Keratinocyte (primary cell): ENCODE results near the gene ASB14. TPM values are rescaled to one million over a fixed set of nuclear protein-coding genes. Genes with fewer than 3 reads are reported as not detected.

Experiments
- DNase-seq: peaks from one replicate; pipeline ENCODE4 v3.0.0-alpha.2; 2011; ENCODE audit warnings: low read depth, missing footprints, low spot score
- FAIRE-seq: peaks from 2 replicates; lab custom pipeline; 2011; peaks lifted over from hg19 to GRCh38; lab: Jason Lieb, UNC
- H2AFZ ChIP-seq: 2 replicates; pipeline ENCODE4 v1.6.0; 2012; ENCODE audit warnings: low read length, control low read depth, inconsistent platforms; ENCODE audit not compliant: control insufficient read depth
- H3K27ac ChIP-seq: 2 replicates; pipeline ENCODE4 v1.5.1; 2011; ENCODE audit warnings: low read length; ENCODE audit not compliant: control insufficient read depth, insufficient read depth
- H3K27me3 ChIP-seq: 3 replicates; pipeline ENCODE4 v1.6.0; 2011; ENCODE audit warnings: low read length; ENCODE audit not compliant: control insufficient read depth, insufficient read depth; ENCODE audit errors: extremely low read depth
- H3K36me3 ChIP-seq, 2 experiments: 2 replicates in 1 of 2; 3 replicates in 1 of 2; pipeline ENCODE4 v1.5.1; 2011; ENCODE audit warnings: low read length in 2 of 2, mild to moderate bottlenecking in 1 of 2; ENCODE audit not compliant: control insufficient read depth in 2 of 2, insufficient read depth in 2 of 2; ENCODE audit errors: extremely low read depth in 1 of 2
- H3K4me1 ChIP-seq: 3 replicates; pipeline ENCODE4 v1.5.1; 2011; ENCODE audit warnings: low read length; ENCODE audit not compliant: control insufficient read depth, insufficient read depth; ENCODE audit errors: extremely low read depth
- H3K4me2 ChIP-seq: 3 replicates; pipeline ENCODE4 v1.6.0; 2011; ENCODE audit warnings: low read depth, low read length; ENCODE audit not compliant: control insufficient read depth, insufficient read depth; ENCODE audit errors: extremely low read depth
- H3K4me3 ChIP-seq, 3 experiments: fragments of 200-600 bp in 1 of 3; sonication (generic) in 1 of 3; 2 replicates in 2 of 3; 3 replicates in 1 of 3; pipeline ENCODE4 v1.5.1; 2011 to 2016; ENCODE audit warnings: low read length in 3 of 3, mild to moderate bottlenecking in 3 of 3, control low read depth in 2 of 3, inconsistent platforms in 1 of 3, low read depth in 1 of 3, mixed read lengths in 1 of 3, mixed run types in 1 of 3, moderate library complexity in 1 of 3; ENCODE audit not compliant: control insufficient read depth in 2 of 3, insufficient read depth in 2 of 3; ENCODE audit errors: extremely low read depth in 1 of 3
- H3K79me2 ChIP-seq: 2 replicates; pipeline ENCODE4 v1.6.0; 2012; ENCODE audit warnings: low read length; ENCODE audit not compliant: control insufficient read depth, insufficient read depth
- H3K9ac ChIP-seq: 3 replicates; pipeline ENCODE4 v1.6.0; 2011; ENCODE audit warnings: low read length; ENCODE audit not compliant: control insufficient read depth, insufficient read depth; ENCODE audit errors: extremely low read depth
- H3K9me1 ChIP-seq: 3 replicates; pipeline ENCODE4 v1.6.0; 2011; ENCODE audit warnings: low read length; ENCODE audit not compliant: control insufficient read depth, insufficient read depth; ENCODE audit errors: extremely low read depth
- H3K9me3 ChIP-seq: 2 replicates; pipeline ENCODE4 v1.5.1; 2012; ENCODE audit warnings: low read depth, low read length; ENCODE audit not compliant: control insufficient read depth
- H4K20me1 ChIP-seq: 3 replicates; pipeline ENCODE4 v1.6.0; 2011; ENCODE audit warnings: low read length; ENCODE audit not compliant: control insufficient read depth, insufficient read depth; ENCODE audit errors: extremely low read depth
- EZH2 ChIP-seq: IDR thresholded peaks from one replicate; pipeline ENCODE4 v1.6.1; 2012; ENCODE audit warnings: inconsistent platforms, mild to moderate bottlenecking, low read length, moderate library complexity
- dilution Hi-C: fragments of 300-500 bp; cut with MboI; formaldehyde crosslinking; loops from one replicate; pipeline ENCODE4 v1.7.0; 2020; ENCODE audit warnings: low sequenced_read_pairs; ENCODE audit not compliant: extremely low pct_ligation_motif_present
- polyA plus RNA-seq, 5 experiments: library from polyadenylated mRNA; depleted of rRNA in 3 of 5; stranded (reverse) in 3 of 5; stranded (forward) in 1 of 5; unstranded in 1 of 5; fragments of >200 nt; gene quantifications; 1 replicate in 1 of 5; 2 replicates in 3 of 5; 3 replicates in 1 of 5; pipeline versions ENCODE4 v1.2.1 to v1.2.3, GENCODE V29; 2011 to 2012; ENCODE audit warnings: missing spikeins in 2 of 5, low read depth in 1 of 5, low replicate concordance in 1 of 5
- TF ChIP-seq, protein P1 (sequence below), 3 experiments: IDR thresholded peaks in 1 of 3; conservative IDR thresholded peaks in 1 of 3; optimal IDR thresholded peaks in 1 of 3; 2 replicates in 2 of 3; 3 replicates in 1 of 3; pipeline versions ENCODE3 to v1.5.1; 2011; ENCODE audit warnings: low read length in 3 of 3, mild to moderate bottlenecking in 3 of 3, moderate library complexity in 2 of 3, control low read depth in 1 of 3, inconsistent platforms in 1 of 3; ENCODE audit not compliant: insufficient read depth in 2 of 3; ENCODE audit errors: extremely low read depth in 1 of 3

ASB14 gene
- polyA plus RNA-seq, 1 donor (not counting 4 experiments of a cell fraction or from before 2014, with no cell fraction given), result not detected

DNA sequence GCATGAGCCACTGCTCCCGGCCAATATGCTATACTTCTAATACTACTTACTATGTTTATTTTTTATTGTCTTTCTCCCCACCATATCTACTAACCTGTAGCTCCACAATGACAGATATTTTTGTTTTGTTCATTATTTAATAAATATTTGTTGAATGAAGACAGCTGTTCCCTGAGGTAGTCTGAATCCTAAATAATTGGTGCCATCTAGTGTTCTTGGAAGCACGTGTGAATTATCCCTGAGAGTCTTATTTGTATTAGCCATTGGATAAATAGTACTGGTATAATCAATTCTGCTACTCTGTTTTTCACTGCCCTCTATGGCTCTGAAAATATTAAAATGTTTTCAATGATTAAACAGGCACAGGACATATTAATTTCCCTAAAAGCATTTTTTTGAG lies 70.6 kb downstream of the ASB14 start:
- Histone ChIP-seq H3K9me1 (no peaks in the 10 kb centered on the region), H2AFZ (no peak overlapping the region), H3K9ac (no peak overlapping the region), H3K4me3 (no peak overlapping the region), H3K4me2 (no peak overlapping the region), H4K20me1 (no peaks in the 10 kb centered on the region), H3K4me1 (peaks cover 8% of the 10 kb centered on the region), H3K27me3 (no peaks in the 10 kb centered on the region), H3K79me2 (no peaks in the 10 kb centered on the region), H3K36me3 (no peaks in the 10 kb centered on the region), H3K27ac (no peak overlapping the region), H3K9me3 (no peaks in the 10 kb centered on the region)
- FAIRE-seq (no peak), DNase-seq (no peak)
- no peak for TF ChIP-seq EZH2
- TF ChIP-seq, protein P1, sequence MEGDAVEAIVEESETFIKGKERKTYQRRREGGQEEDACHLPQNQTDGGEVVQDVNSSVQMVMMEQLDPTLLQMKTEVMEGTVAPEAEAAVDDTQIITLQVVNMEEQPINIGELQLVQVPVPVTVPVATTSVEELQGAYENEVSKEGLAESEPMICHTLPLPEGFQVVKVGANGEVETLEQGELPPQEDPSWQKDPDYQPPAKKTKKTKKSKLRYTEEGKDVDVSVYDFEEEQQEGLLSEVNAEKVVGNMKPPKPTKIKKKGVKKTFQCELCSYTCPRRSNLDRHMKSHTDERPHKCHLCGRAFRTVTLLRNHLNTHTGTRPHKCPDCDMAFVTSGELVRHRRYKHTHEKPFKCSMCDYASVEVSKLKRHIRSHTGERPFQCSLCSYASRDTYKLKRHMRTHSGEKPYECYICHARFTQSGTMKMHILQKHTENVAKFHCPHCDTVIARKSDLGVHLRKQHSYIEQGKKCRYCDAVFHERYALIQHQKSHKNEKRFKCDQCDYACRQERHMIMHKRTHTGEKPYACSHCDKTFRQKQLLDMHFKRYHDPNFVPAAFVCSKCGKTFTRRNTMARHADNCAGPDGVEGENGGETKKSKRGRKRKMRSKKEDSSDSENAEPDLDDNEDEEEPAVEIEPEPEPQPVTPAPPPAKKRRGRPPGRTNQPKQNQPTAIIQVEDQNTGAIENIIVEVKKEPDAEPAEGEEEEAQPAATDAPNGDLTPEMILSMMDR (optimal IDR thresholded peaks at IDR 0.05 in 1 of 3, IDR thresholded peaks at IDR 0.05 in 1 of 3, conservative IDR thresholded peaks at IDR 0.05 in 1 of 3; ENCODE audit: extremely low read depth in 1 of 3, insufficient read depth in 2 of 3, low read length in 3 of 3), result no peak
- dilution Hi-C loops, result no loop called here

Other genes starting within 250 kb of the ASB14 start
- gene SPATA12, start 232.0 kb downstream of the ASB14 start, polyA plus RNA-seq, result 0.08 to 0.09 TPM (median 0.08 TPM) in 3 replicates
- 1.4 to 1.7 TPM (median 1.6 TPM) in 3 replicates for gene IL17RD, start 127.3 kb downstream of the ASB14 start, polyA plus RNA-seq
- 0.12 to 0.29 TPM (median 0.28 TPM) in 3 replicates for gene HESX1, start 92.7 kb downstream of the ASB14 start, polyA plus RNA-seq
- gene APPL1, start 65.0 kb downstream of the ASB14 start, polyA plus RNA-seq, result 15.1 to 25.6 TPM (median 17.3 TPM) in 3 replicates